ENCODE measurements around the gene ARHGAP20.

Gene ARHGAP20

DNA sequence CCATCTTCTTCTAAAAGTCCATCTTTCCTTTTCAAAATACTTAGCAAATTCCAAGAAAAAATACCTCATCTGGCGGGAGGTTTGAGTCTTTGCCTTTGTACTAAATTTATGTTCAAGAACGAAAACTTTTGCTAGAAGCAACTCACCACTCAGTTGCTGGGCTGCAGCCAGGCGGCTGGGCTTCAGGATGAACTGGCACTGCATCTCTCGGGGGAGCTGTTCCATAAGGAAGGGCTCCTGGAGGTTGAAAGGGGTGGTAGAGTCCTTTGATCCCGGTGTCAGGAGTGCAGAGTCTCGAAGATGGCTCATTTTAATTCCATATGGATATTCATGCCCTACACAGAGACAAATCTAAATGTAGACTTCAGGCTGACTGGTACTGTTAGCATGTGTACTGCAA is 105.8 kb downstream of the ARHGAP20 start:
- DNase-seq, result no peak

- no peak for DNase-seq
Observed at GRCh38 chr11:110601936-110602335, 110.3 kb downstream of the ARHGAP20 start.

- DNase-seq, result no peak
Observed at GRCh38 chr11:110600322-110600721, 111.9 kb downstream of the ARHGAP20 start.

DNA sequence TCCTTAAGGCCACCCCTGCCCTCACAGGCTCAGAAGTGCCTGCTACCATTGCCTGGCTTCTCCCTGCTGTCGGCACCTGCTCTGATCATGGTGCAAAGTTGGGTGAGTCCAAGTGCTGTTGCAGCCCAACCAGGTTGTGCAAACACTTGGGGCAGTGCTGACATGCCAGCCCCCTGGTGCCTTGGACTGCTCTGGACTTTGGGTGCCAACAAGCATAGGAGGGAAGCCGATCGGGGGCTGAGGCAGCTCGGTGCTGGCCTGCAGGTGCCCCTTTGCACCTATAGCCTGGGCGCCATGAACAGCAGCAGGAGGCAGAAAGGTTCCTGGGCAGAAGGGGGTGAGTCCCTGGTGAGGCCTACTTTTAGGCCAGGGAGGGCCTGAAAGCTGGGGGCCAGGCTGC is 113.0 kb downstream of the ARHGAP20 start:
- no peak for DNase-seq

GRCh38 chr11:110598725-110599124 is 113.5 kb downstream of the ARHGAP20 start:
- DNase-seq, result no peak

DNA sequence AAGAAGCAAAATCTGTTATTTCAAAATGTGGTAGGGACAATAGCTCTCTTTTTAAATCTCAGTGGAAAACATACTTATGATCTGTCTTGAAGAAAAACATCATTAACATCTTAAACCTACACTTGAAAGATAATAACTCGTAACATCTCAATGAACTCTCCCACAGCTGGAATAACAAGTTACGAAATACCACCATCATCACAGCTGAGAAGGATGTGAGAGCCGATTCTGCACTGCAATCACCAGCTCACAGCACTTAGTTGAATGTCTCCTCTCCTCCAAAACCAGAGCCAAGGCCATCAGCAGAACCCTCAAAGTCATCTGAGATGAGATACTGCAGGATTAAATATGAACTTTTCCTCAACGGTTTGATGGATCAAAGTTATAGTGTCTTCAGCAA is 124.3 kb downstream of the ARHGAP20 start:
- no peak for DNase-seq

- DNase-seq, result no peak
Observed at GRCh38 chr11:110587129-110587528, 125.1 kb downstream of the ARHGAP20 start.

DNA sequence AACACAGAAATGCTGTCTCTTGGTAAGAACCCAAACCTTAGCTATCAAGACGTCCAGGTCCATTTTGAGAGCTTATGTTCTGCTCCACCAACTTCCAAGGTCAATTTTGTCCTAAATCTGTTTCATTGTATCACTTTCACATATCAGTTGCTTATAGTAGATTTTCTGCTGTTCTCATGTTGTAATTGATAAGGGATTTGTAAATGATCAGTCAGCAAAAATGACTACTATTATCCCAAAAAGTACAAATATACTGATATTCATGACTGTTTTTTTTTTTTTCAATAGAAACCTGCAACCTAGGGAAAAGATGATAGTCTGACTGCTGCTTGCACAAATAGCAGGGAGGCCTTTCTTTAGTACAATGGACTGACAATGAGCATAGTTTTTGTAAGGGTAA is 128.1 kb downstream of the ARHGAP20 start:
- DNase-seq, result no peak

DNA sequence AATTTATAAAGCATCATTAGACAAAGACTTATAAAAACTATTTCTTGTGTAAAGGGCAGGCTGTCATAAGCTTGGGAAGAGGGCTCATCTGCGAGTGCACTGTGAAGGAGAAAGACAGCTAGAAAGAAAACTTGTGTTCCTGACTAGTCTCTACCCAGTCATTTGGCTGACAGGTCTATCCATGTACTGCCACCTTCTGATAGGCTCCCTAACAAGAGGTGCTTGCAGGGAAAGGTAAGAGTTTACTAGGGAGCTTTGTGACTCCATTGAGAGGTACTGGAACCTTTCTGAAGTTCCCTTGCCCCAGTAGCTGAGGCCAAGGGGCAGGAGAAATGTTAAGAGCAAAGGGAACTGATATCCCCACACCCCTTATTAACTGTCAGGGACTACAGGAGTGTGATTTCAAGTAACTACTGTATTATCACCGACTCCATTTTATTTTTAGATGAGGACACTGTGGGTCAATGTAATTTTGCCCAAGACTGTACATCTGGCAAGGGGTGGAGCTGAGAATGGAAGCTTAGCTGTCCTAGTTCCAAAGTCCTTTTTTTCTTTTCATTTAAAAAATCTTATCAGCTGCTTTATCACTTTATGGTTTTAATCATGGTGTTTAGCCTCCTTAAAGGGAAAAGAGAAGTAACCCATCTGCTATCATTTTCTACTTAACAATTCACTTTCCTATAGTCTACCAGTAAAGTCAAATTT is 129.4 kb downstream of the ARHGAP20 start:
- no peak for DNase-seq

GRCh38 chr11:110580571-110580970 is 131.7 kb downstream of the ARHGAP20 start:
- DNase-seq, result no peak

DNA sequence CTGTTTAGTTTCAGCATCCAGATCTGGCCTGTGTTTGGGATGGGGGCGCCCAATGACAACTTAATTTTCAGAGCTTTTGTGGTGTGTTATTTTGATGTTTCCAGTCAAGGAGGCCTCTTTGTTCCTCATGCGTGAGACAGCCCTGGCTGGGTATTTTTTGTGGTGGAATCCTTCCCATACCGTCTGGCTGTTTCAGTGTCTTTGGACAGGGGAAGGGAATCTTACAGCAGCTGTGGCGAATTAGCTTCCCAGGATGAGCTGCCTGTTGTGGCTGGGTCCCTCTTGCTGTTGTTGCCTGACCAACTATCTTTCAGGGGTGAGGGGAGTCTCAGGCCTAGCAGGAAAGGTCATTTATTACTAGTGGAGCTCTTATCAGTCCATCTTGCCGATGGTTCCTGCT is 138.8 kb downstream of the ARHGAP20 start:
- no peak for DNase-seq

- DNase-seq, result no peak
Observed at GRCh38 chr11:110571081-110571720, 141.0 kb downstream of the ARHGAP20 start.

GRCh38 chr11:110566577-110566976 is 145.7 kb downstream of the ARHGAP20 start:
- DNase-seq, result no peak

- no peak for DNase-seq
Observed at GRCh38 chr11:110565357-110566336, 146.6 kb downstream of the ARHGAP20 start.

DNA sequence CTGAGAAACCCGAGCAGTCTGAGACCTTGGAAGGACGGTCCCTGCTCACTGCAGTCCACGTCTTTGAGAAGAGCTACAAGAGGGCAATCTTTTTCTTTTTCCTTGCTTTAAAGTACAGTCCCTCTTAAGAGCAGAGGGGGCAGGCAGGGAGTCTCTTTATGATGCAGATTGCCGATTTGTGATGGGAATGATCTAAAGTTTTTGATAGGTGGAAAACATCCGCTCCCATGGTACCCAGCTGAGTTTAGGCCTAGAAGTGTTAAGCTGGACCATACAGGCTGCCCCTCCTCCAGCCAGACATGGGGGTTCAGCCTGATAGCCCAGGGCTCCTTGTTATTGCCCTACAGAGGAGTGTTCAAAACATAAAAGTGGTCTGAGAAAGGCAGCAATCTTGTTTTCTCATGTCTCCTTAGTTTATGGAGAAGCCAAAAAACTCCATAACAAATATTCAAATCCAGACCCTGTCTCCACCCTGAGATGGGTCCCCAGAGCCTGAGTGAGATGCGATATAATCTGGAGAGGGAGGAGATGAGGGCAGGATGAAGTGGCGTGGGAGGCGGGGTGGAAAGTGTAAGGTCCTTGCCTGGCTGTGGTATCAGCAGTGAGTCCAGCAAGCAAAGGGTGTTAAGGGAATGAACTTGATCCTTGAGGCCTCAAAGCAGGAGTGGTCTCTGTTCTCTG is 147.4 kb downstream of the ARHGAP20 start:
- no peak for DNase-seq

DNA sequence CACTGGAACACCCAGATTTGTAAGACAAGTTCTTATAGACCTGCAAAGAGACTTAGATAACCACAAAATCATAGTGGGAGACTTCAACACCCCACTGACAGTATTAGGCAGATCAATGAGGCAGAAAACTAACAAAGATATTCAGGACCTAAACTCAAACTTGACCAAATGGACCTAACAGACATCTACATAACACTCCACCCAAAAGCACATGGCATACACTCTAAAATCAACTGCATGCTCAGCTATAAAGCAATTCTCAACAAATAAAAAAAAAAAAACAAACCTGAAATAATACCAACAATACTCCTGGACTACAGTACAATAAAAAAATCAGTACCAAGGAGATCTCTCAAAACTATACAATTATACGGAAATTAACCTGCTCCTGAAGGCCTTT is 167.5 kb downstream of the ARHGAP20 start:
- no peak for DNase-seq

DNA sequence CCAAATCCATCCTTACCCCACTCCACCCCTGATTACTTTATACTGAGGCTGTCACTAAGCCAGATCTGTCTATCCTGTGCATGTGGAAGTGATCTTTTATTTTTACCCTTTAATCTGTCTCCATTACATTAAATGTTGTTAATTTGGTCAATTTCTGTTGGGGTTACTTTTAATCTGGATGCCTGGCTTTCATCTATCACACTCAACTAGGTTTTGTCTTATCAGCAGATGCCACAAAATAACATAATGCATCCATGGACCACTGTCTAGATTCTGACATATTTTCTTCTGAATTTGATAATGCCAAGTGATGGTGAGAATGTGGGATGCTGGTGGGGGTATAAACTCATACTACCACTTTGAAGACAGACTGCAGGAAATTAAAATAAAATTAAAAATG is 174.1 kb downstream of the ARHGAP20 start:
- DNase-seq, result no peak

GRCh38 chr11:110530900-110531741 is 181.1 kb downstream of the ARHGAP20 start:
- no peak for DNase-seq

DNA sequence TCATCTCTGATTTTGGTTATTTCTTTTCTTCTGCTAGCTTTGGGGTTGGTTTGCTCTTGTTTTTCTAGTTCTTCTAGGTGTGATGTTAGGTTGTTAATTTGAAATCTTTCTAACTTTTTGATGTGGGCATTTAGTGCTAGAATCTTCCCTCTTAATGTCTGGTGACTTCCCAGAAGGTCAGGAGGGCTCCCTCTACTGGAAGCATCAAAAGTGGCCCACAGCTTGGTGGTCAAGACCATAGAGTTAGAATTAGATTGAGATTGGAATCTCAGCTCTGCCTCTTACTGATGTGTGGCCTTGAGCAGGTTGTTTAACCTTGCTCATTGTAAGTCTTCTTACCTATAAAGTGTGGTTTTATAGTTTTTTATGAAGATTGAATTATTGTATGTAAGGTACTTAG is 183.2 kb downstream of the ARHGAP20 start:
- DNase-seq, result no peak

GRCh38 chr11:110527146-110527545 is 185.1 kb downstream of the ARHGAP20 start:
- no peak for DNase-seq

Measured in NK-92 treated with Interleukin-12 subunit alpha and Interleukin-12 subunit beta, amount 100 ng/mL, for 24 hours (cell line).